Testis (tissue), 2 donors: ENCODE results near the gene IZUMO4.

Source experiments
- POLR2A ChIP-seq: fragments of 450-650 bp; IDR thresholded peaks from one replicate; pipeline ENCODE4 v1.6.1; 2017; ENCODE audit warnings: antibody characterized with exemption, mild to moderate bottlenecking, moderate library complexity
- TF ChIP-seq, protein P1 (sequence below), 3 experiments: fragments of 450-650 bp in 2 of 3; fragments of 200-600 bp in 1 of 3; sonication (generic) in 1 of 3; IDR thresholded peaks; one replicate each; pipeline ENCODE4 v1.5.1; 2016 to 2019; ENCODE audit warnings: antibody characterized with exemption in 3 of 3, mild to moderate bottlenecking in 2 of 3, moderate library complexity in 1 of 3

DNA sequence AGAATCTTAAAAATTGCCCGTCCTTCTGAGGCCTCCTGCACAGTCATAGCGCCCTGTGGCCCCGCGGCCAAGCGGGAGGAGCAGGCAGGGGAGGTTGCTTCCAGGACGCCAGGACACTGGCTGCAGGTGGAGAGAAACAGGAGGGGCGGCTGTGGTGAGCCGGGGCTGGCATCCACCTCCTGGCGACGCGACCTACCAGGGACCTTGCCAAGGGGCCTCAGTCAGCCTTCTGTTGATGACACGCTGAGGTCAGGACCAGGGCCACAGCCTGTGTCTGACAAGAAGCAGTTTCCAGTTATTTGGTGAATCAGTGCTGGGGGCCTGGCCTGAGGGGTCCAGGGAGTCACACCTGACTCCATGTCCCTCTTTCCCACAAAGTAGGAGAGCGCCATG, 32.3 kb upstream of the IZUMO4 start:
- TF ChIP-seq, protein P1, sequence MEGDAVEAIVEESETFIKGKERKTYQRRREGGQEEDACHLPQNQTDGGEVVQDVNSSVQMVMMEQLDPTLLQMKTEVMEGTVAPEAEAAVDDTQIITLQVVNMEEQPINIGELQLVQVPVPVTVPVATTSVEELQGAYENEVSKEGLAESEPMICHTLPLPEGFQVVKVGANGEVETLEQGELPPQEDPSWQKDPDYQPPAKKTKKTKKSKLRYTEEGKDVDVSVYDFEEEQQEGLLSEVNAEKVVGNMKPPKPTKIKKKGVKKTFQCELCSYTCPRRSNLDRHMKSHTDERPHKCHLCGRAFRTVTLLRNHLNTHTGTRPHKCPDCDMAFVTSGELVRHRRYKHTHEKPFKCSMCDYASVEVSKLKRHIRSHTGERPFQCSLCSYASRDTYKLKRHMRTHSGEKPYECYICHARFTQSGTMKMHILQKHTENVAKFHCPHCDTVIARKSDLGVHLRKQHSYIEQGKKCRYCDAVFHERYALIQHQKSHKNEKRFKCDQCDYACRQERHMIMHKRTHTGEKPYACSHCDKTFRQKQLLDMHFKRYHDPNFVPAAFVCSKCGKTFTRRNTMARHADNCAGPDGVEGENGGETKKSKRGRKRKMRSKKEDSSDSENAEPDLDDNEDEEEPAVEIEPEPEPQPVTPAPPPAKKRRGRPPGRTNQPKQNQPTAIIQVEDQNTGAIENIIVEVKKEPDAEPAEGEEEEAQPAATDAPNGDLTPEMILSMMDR (IDR thresholded peaks at IDR 0.05): no peak
- TF ChIP-seq POLR2A: no peak
